DND-41 (cell line): ENCODE measurements around the gene CACNA2D3.

Source experiments
- ATAC-seq: fragments of 200-7000 bp; cut with Tn5 transposase; 3 replicates; pipeline ENCODE4 v1.9.1; 2021; ENCODE audit warnings: low read depth; ENCODE audit not compliant: insufficient read depth
- DNase-seq: peaks from one replicate; pipeline ENCODE4 v3.0.0-alpha.2; 2020
- H2AFZ ChIP-seq: 2 replicates; pipeline ENCODE4 v1.6.0; 2012; ENCODE audit warnings: low read depth, low read length
- H3K27ac ChIP-seq: 2 replicates; pipeline ENCODE4 v1.5.1; 2012; ENCODE audit warnings: low read length, inconsistent platforms
- H3K27me3 ChIP-seq: fragments of 200-600 bp; sonication (generic); 2 replicates; pipeline ENCODE4 v1.6.0; 2012; ENCODE audit warnings: low read length, mild to moderate bottlenecking, inconsistent platforms; ENCODE audit not compliant: insufficient read depth, poor library complexity
- H3K36me3 ChIP-seq: 2 replicates; pipeline ENCODE4 v1.5.1; 2012; ENCODE audit warnings: low read length, inconsistent platforms; ENCODE audit not compliant: insufficient read depth
- H3K4me1 ChIP-seq: 2 replicates; pipeline ENCODE4 v1.5.1; 2012; ENCODE audit warnings: mild to moderate bottlenecking, low read length; ENCODE audit not compliant: insufficient read depth
- H3K4me2 ChIP-seq: 2 replicates; pipeline ENCODE4 v1.6.0; 2012; ENCODE audit warnings: mild to moderate bottlenecking, moderate library complexity, low read length, inconsistent platforms; ENCODE audit not compliant: insufficient read depth
- H3K4me3 ChIP-seq, 2 experiments: fragments of 200-600 bp in 1 of 2; shearing (Covaris generic) in 1 of 2; 2 replicates each; pipeline ENCODE4 v1.5.1; 2012 to 2016; ENCODE audit warnings: inconsistent platforms in 2 of 2, low read length in 2 of 2, mild to moderate bottlenecking in 2 of 2, low read depth in 1 of 2, moderate library complexity in 1 of 2
- H3K79me2 ChIP-seq: 2 replicates; pipeline ENCODE4 v1.6.0; 2012; ENCODE audit warnings: low read length, inconsistent platforms; ENCODE audit not compliant: insufficient read depth
- H3K9ac ChIP-seq: 2 replicates; pipeline ENCODE4 v1.6.0; 2012; ENCODE audit warnings: low read depth, mild to moderate bottlenecking, inconsistent platforms, low read length, moderate library complexity
- H3K9me3 ChIP-seq: 2 replicates; pipeline ENCODE4 v1.5.1; 2012; ENCODE audit warnings: low read length, moderate library complexity, mild to moderate bottlenecking, inconsistent platforms; ENCODE audit not compliant: insufficient read depth, severe bottlenecking
- H4K20me1 ChIP-seq: 2 replicates; pipeline ENCODE4 v1.6.0; 2012; ENCODE audit warnings: low read length; ENCODE audit not compliant: insufficient read depth
- EZH2 ChIP-seq: IDR thresholded peaks from 3 replicates; pipeline ENCODE4 v1.6.1; 2012; ENCODE audit warnings: borderline replicate concordance, low read depth, mild to moderate bottlenecking, moderate library complexity, low read length, inconsistent platforms; ENCODE audit not compliant: severe bottlenecking
- TF ChIP-seq, protein P1 (sequence below): IDR thresholded peaks from 2 replicates; pipeline ENCODE4 v1.5.1; 2012; ENCODE audit warnings: borderline replicate concordance, low read length, moderate library complexity, mild to moderate bottlenecking; ENCODE audit not compliant: poor library complexity, severe bottlenecking; ENCODE audit errors: extremely low read depth

The CACNA2D3 gene

DNA sequence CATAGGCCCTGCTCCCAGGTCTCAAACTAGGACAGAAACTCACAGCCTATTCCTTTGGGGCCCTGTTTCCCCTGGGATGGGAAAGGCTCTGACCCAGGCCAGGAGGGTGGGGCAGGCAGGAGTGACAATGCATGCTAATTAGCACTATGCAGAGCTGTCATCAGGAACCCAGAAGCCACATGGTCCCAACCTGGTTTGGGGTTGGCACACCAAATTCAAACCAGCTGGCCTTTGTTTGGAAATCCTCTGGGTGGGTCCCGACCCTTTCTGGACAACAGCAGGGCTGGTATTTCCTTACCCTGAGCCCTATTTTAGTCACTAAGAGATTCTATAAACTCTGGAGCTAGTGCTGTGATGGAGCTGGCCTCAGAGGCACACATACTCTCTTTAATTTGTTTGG is 639.3 kb downstream of the CACNA2D3 start:
- no peaks in the 10 kb centered on the region for H3K36me3 ChIP-seq
- H4K20me1 ChIP-seq, result no peaks in the 10 kb centered on the region
- H3K4me2 ChIP-seq, result no peak overlapping the region
- no peaks in the 10 kb centered on the region for H3K9me3 ChIP-seq
- TF ChIP-seq EZH2, result no peak
- TF ChIP-seq, protein P1, sequence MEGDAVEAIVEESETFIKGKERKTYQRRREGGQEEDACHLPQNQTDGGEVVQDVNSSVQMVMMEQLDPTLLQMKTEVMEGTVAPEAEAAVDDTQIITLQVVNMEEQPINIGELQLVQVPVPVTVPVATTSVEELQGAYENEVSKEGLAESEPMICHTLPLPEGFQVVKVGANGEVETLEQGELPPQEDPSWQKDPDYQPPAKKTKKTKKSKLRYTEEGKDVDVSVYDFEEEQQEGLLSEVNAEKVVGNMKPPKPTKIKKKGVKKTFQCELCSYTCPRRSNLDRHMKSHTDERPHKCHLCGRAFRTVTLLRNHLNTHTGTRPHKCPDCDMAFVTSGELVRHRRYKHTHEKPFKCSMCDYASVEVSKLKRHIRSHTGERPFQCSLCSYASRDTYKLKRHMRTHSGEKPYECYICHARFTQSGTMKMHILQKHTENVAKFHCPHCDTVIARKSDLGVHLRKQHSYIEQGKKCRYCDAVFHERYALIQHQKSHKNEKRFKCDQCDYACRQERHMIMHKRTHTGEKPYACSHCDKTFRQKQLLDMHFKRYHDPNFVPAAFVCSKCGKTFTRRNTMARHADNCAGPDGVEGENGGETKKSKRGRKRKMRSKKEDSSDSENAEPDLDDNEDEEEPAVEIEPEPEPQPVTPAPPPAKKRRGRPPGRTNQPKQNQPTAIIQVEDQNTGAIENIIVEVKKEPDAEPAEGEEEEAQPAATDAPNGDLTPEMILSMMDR, result no peak
- no peaks in the 10 kb centered on the region for H3K79me2 ChIP-seq
- no peak for ATAC-seq
- peaks cover 5% of the 10 kb centered on the region for H3K27me3 ChIP-seq
- no peak overlapping the region for H3K4me3 ChIP-seq
- H3K4me1 ChIP-seq, result no peaks in the 10 kb centered on the region
- no peak overlapping the region for H3K9ac ChIP-seq
- H2AFZ ChIP-seq, result no peak overlapping the region
- no peak overlapping the region for H3K27ac ChIP-seq
- DNase-seq, result no peak

- ATAC-seq (no peak), DNase-seq (no peak)
- Histone ChIP-seq H3K27ac (no peak overlapping the region), H3K4me3 (no peak overlapping the region), H3K36me3 (no peaks in the 10 kb centered on the region), H2AFZ (no peak overlapping the region), H3K9me3 (no peaks in the 10 kb centered on the region), H3K79me2 (no peaks in the 10 kb centered on the region), H3K9ac (no peak overlapping the region), H3K27me3 (peaks cover 1% of the 10 kb centered on the region), H3K4me1 (no peaks in the 10 kb centered on the region), H3K4me2 (no peak overlapping the region), H4K20me1 (no peaks in the 10 kb centered on the region)
- TF ChIP-seq EZH2, result no peak
- TF ChIP-seq, protein P1, result no peak
Observed at GRCh38 chr3:54764911-54765310, 642.6 kb downstream of the CACNA2D3 start.

GRCh38 chr3:54771050-54771449 is 648.7 kb downstream of the CACNA2D3 start:
- H3K79me2 ChIP-seq, result no peaks in the 10 kb centered on the region
- H3K27ac ChIP-seq, result no peak overlapping the region
- H3K4me2 ChIP-seq, result no peak overlapping the region
- no peak overlapping the region for H3K9ac ChIP-seq
- no peaks in the 10 kb centered on the region for H3K4me1 ChIP-seq
- no peak overlapping the region for H3K4me3 ChIP-seq
- no peaks in the 10 kb centered on the region for H3K9me3 ChIP-seq
- no peak for DNase-seq
- no peak for TF ChIP-seq EZH2
- TF ChIP-seq, protein P1, result no peak
- no peaks in the 10 kb centered on the region for H3K36me3 ChIP-seq
- ATAC-seq, result no peak
- no peak overlapping the region for H2AFZ ChIP-seq
- H3K27me3 ChIP-seq, result peaks cover 6% of the 10 kb centered on the region
- H4K20me1 ChIP-seq, result no peaks in the 10 kb centered on the region

DNA sequence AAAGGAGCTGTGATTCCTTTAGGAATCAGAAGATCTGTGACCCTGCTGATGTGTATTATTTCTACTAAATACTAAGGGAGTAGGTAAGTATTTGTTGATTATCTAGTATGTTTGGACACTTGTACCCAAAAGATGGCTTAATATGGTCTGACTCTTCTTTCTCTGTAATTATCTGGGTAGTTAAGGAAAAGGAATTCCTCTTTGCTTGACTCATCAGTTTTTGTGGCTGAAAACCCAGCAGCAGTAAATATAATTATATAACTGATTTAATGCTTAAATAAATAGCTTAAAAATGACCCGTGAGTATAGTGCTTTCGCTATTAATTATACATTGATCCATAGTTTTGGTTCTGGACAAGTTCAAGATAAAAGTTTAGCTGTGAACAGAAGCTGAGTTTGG is 649.7 kb downstream of the CACNA2D3 start:
- Histone ChIP-seq H3K4me1 (no peaks in the 10 kb centered on the region), H3K79me2 (no peaks in the 10 kb centered on the region), H3K36me3 (no peaks in the 10 kb centered on the region), H3K4me2 (no peak overlapping the region), H3K27ac (no peak overlapping the region), H3K27me3 (peaks cover 6% of the 10 kb centered on the region), H4K20me1 (no peaks in the 10 kb centered on the region), H3K9ac (no peak overlapping the region), H3K4me3 (no peak overlapping the region), H2AFZ (no peak overlapping the region), H3K9me3 (no peaks in the 10 kb centered on the region)
- DNase-seq (no peak), ATAC-seq (no peak)
- no peak for TF ChIP-seq EZH2
- TF ChIP-seq, protein P1, result no peak
